ENCODE data around the gene KIAA0825.
"Not testable (repeated sequence)": the region's sequence is repeated elsewhere in the genome, so short reads cannot be mapped to it uniquely, and the experiment has no call there.

Gene KIAA0825

DNA sequence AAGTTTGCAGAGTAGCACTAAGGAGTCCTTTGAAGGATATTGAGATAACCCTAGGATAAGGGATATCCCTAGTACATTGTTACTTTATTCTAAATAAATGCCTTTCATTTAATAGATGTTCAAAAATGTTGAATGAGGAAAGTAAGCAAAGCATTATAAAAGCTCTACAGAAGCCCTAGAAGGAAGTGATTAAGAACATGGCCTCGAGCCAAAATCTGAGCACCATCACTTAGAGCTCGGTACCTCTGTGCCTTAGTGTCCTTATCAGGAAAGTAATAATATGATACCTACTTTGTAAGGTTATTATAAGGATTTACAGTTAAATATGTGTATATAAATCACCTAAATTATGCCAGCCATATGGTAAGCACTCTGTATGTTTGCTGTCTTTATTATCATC lies 242.6 kb downstream of the KIAA0825 start:
- H3K36me3 Mint-ChIP-seq, result no peaks in the 10 kb centered on the region
- ATAC-seq (replicated peaks) (no peak), DNase-seq (no peak)
- H3K9me3 Mint-ChIP-seq, result peaks cover 0 to 5% of the 10 kb centered on the region in 2 donors
- H3K4me1 Mint-ChIP-seq, result peaks cover 0 to 2% of the 10 kb centered on the region in 2 donors
- H3K27ac Mint-ChIP-seq, result no peak overlapping the region
- no peak overlapping the region for H3K4me3 Mint-ChIP-seq
- H3K27me3 Mint-ChIP-seq, result no peaks in the 10 kb centered on the region

DNA sequence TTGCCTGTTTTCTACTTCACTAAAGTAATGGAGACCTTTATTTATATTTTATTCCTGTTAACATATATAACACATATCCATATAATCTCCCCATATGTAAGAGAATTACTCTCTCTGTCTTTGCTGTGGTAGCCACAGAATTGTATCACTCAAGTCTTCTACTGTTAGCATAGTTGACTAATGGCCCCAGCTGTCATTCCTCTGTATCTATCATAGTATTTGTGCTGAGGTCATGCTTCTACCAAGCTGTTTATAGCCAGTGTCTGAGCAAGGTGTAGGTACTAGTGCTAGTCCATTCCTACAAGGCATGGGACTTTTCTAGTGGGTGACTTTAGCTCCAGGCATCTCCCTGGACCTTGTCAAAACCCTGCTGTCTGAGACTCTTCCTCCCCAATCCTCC lies 244.1 kb downstream of the KIAA0825 start:
- Mint-ChIP-seq H3K36me3 (no peaks in the 10 kb centered on the region), H3K27ac (no peak overlapping the region), H3K27me3 (no peaks in the 10 kb centered on the region), H3K4me1 (peaks cover 0 to 2% of the 10 kb centered on the region in 2 donors), H3K4me3 (no peak overlapping the region), H3K9me3 (peaks cover 0 to 5% of the 10 kb centered on the region in 2 donors)
- DNase-seq, result no peak
- ATAC-seq (replicated peaks), result no peak

DNA sequence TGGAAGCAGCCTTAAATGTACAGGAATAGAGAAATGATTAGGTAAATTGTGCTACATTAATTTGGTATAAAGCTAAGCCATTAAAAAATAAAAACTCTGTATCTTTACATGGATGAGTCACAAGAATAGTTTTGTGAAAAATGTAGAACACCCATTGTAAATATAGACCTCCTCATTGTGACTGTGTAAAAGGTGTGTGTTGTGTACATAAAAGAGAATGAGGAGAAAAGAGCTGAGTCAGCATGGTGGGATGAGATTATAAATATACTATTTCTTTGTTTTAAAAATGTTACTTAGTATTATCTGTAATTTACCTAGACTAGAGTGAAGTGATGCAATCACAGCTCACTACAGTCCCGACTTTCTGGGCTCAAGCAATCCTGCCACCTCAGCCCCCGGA lies 250.5 kb downstream of the KIAA0825 start:
- Mint-ChIP-seq H3K4me1 (no peaks in the 10 kb centered on the region), H3K36me3 (peaks cover 0 to 3% of the 10 kb centered on the region in 2 donors), H3K4me3 (no peak overlapping the region), H3K27ac (no peak overlapping the region), H3K27me3 (no peaks in the 10 kb centered on the region), H3K9me3 (peaks cover 0 to under 1% of the 10 kb centered on the region in 2 donors)
- no peak for DNase-seq
- ATAC-seq (replicated peaks), result no peak

DNA sequence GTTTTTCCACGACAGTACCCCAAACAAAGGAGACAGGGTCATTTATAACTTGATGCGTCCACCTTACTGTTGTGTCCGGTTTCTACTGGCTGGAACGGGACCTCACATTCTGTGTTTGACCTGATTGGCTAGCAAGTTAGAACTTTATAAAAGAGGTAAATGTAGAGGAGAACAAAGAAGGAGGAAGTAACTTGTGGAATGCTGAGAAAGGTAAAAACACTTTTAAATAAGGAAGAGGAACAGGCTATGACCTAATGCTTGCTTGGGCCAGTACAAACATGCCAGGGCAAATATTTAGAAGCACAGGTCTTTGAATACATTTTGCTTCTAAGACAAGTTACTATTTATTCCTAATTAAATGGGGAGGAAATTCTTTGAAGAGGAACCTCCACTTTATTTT lies 251.6 kb downstream of the KIAA0825 start:
- H3K27ac Mint-ChIP-seq, result no peak overlapping the region
- no peak overlapping the region for H3K4me3 Mint-ChIP-seq
- DNase-seq, result no peak
- H3K9me3 Mint-ChIP-seq, result no peaks in the 10 kb centered on the region
- peaks cover 0 to 3% of the 10 kb centered on the region in 2 donors for H3K36me3 Mint-ChIP-seq
- ATAC-seq (replicated peaks), result no peak
- H3K27me3 Mint-ChIP-seq, result no peaks in the 10 kb centered on the region
- H3K4me1 Mint-ChIP-seq, result no peaks in the 10 kb centered on the region

DNA sequence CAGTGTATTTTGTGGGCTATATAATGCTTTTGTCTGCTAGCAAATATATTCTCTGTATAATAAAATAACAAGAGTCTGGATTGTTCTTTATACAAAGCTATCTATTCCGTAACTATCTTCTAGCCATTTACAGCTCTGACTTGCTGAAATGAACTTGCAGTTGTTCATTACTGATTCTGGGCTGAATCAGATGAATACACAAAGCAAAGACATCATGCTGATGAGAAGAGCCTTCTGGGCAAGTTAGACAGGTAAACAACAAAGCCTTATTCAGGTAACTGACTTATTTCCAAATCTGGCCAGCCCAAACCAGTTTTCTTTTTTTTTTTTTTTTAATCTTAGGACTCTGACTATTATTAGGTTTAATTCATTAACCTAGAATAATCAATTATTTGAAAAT lies 255.5 kb downstream of the KIAA0825 start:
- no peak overlapping the region for H3K27ac Mint-ChIP-seq
- H3K36me3 Mint-ChIP-seq, result peaks cover 0 to 3% of the 10 kb centered on the region in 2 donors
- H3K4me3 Mint-ChIP-seq, result no peak overlapping the region
- H3K4me1 Mint-ChIP-seq, result no peaks in the 10 kb centered on the region
- DNase-seq (no peak), ATAC-seq (replicated peaks) (no peak)
- H3K27me3 Mint-ChIP-seq, result no peaks in the 10 kb centered on the region
- no peaks in the 10 kb centered on the region for H3K9me3 Mint-ChIP-seq

DNA sequence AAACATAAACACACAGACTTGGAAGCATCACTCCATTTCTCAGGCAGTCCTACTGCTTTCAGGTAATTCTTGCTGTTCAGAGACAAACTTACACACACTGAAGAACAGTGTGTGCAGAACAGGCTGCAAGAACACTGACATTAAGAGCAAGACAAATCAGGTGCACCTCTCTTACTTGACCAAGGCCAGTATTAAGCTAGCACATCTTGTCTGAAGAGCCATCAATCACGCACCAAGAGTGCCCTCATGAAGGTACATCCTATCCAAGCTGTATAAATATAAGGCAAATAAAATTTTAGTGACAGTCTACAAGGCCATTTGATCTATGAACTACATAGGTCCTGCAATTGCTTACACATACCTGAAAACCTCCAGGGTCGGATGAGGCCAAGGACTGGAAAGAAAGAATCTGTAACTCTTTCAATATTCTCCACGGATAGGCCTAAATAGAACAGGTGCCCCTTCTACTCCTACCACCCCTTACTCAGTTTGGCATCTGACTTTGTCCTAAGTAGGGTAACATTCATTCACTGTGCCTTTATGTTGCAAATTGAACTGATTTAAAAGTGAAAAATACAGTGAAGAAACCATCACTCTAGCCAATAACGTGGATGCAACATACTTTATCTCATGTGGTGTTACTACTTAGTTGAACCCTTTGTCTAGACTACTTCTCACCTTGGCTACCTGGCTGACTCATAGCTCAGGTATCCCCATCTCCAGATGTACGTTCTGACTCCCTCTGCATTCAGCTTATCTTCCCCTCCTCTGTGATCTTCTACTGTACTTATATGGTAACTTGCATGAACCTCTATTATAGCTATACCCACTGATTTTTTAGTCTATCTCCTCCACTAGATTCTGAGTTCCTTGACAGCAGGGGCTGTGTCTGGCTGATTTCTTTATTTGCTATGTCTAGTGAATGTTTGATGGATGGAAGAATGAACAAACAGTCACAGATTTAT lies 256.3 kb downstream of the KIAA0825 start:
- ATAC-seq (replicated peaks), result no peak

DNA sequence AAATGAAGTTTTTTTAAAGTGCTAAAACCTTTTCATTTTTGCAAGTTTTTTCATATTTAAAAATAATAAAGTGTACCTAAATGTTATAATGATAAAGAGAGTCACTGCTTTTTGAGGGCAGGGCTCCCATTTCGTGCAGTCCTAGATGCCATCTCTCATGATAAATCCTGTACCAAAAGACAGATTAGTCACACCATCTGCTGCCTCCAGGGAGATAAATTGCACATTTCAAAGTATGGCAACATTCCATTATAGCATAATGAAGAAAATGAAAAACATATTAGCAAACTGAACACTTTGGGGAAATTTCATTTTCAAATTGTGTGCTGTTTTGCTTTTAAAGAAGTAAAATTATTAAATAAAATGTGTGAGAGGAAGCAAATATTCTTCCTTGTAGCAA lies 257.2 kb downstream of the KIAA0825 start:
- no peak for DNase-seq
- H3K27ac Mint-ChIP-seq, result no peak overlapping the region
- H3K9me3 Mint-ChIP-seq, result no peaks in the 10 kb centered on the region
- no peaks in the 10 kb centered on the region for H3K4me1 Mint-ChIP-seq
- no peak overlapping the region for H3K4me3 Mint-ChIP-seq
- H3K36me3 Mint-ChIP-seq, result peaks cover 0 to 3% of the 10 kb centered on the region in 2 donors
- H3K27me3 Mint-ChIP-seq, result no peaks in the 10 kb centered on the region
- ATAC-seq (replicated peaks), result no peak

More for the DNA sequence above, 256.3 kb downstream of the KIAA0825 start:
- H3K4me1 Mint-ChIP-seq, result no peaks in the 10 kb centered on the region
- no peak for DNase-seq
- no peak overlapping the region for H3K27ac Mint-ChIP-seq
- H3K36me3 Mint-ChIP-seq, result peaks cover 0 to 3% of the 10 kb centered on the region in 2 donors
- no peaks in the 10 kb centered on the region for H3K9me3 Mint-ChIP-seq
- H3K4me3 Mint-ChIP-seq, result no peak overlapping the region
- H3K27me3 Mint-ChIP-seq, result no peaks in the 10 kb centered on the region

DNA sequence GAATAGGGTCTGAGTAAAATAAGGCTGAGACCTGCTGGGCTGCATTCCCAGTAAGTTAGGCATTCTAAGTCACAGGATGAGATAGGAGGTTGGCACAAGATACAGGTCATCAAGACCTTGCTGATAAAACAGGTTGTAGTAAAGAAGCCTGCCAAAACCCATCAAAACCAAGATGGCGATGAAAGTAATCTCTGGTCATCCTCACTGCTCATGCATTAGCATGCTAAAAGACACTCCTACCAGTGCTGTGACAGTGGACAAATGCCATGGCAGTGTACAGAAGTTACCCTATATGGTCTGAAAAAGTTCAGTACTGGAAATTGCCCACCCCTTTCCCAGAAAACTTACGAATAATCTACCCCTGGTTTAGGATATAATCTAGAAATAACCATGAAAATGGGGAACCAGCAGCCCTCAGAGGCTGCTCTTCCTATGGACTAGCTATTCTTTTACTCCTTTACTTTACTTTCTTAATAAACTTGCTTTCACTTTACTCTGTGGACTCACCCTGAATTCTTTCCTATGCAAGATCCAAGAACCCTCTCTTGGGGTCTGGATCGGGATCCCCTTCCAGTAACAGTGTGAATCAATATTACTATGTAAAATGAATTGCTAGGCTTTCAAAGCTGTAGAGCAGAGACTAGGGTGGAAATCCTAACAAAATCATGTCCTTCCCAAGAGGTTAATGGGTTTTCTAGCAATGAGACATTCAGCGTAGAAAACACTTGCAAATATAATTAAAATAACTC lies 257.8 kb downstream of the KIAA0825 start:
- DNase-seq (no peak), ATAC-seq (replicated peaks) (no peak)
- H3K4me1 Mint-ChIP-seq, result no peaks in the 10 kb centered on the region
- H3K36me3 Mint-ChIP-seq, result peaks cover 0 to 3% of the 10 kb centered on the region in 2 donors
- H3K4me3 Mint-ChIP-seq, result no peak overlapping the region
- H3K9me3 Mint-ChIP-seq, result no peaks in the 10 kb centered on the region
- H3K27me3 Mint-ChIP-seq, result no peaks in the 10 kb centered on the region
- H3K27ac Mint-ChIP-seq, result no peak overlapping the region

DNA sequence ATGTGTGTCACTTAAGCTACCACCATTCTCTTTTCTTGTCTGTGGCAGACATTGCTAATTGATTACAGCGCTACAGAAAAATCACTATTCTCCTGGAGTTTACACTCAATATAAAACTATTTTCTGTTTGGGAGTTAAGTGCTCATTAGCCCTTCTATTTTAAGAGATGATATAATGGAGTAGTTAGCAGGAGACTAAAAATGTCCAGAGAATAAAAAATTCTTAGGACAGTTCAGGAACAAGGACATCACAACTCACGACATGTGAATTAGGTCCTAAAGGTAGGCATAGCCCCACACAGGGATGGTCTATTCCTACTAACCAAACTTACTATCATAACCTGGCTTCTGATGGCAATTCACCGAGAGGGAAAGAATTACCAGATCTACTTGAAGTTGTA lies 258.5 kb downstream of the KIAA0825 start:
- H3K27me3 Mint-ChIP-seq, result no peaks in the 10 kb centered on the region
- H3K4me1 Mint-ChIP-seq, result no peaks in the 10 kb centered on the region
- H3K4me3 Mint-ChIP-seq, result no peak overlapping the region
- H3K36me3 Mint-ChIP-seq, result peaks cover 0 to 3% of the 10 kb centered on the region in 2 donors
- DNase-seq (no peak), ATAC-seq (replicated peaks) (no peak)
- no peak overlapping the region for H3K27ac Mint-ChIP-seq
- H3K9me3 Mint-ChIP-seq, result no peaks in the 10 kb centered on the region

DNA sequence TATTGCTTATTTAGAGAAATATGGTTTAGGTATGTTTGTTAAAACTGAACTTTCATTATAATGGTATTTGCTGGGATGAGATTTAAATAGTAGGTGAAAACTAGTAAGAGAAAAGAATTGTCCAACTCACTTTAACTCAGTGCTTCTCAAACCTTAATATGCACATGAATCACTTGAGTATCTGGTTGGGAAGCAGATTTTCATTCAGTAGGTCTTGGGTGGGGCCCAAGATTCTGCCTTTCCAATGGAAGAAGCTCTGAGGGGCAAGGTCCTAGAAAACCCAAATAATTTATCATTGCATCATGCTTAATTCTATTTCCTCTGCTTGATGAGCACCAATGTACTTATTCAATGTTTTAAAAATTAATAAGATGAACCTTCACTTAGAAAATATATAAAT lies 262.6 kb downstream of the KIAA0825 start:
- Mint-ChIP-seq H3K4me1 (no peaks in the 10 kb centered on the region), H3K27me3 (no peaks in the 10 kb centered on the region), H3K9me3 (peaks cover 0 to 2% of the 10 kb centered on the region in 2 donors), H3K36me3 (no peaks in the 10 kb centered on the region), H3K4me3 (no peak overlapping the region), H3K27ac (no peak overlapping the region)
- no peak for DNase-seq
- no peak for ATAC-seq (replicated peaks)

DNA sequence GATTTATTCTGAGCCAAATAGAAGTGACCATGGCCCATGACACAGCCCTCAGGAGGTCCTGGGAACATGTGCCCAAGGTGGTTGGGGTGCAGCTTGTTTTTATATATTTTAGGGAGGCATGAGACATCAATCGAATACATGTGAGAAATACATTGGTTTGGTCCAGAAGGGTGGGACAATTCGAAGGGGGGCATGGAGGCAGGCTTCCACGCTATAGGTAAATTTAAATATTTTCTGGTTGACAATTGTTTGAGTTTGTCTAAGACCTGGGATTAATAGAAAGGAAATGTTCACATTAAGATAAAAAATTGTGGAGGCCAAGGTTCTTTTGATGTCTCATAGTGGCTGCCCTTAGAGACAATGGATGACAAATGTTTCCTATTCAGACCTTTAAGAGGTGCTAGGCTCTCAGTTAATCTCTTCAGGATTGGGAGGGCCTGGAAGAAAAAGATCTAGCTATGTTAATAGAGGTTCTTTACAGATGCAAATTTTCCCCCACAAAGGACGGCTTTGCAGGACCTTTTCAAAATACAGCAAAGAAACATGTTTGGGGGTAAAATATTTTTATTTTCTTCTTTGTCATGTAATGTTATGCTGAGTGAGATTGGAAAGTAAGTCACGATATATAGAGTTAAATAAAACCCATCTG lies 263.4 kb downstream of the KIAA0825 start:
- ATAC-seq (replicated peaks); H3K4me1 Mint-ChIP-seq; H3K9me3 Mint-ChIP-seq; H3K27ac Mint-ChIP-seq; DNase-seq; H3K4me3 Mint-ChIP-seq; H3K27me3 Mint-ChIP-seq; H3K36me3 Mint-ChIP-seq: not testable (repeated sequence)

DNA sequence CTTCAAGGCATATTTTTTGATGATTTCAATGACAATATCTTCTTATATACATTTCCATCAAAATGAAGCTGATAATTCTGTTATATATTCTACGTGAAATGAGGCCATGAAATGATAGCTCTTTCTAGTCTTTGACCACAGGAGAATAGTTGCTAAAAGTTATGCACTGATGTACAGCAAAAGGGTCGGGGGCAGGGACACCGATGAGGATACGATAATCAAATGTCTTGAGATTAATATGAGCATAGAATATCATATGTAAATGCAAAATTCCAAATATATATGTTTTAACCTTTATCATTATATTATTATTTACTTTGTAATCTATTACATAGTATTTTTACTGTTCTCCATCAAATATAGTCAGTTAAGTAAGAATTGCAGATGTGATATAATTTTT lies 264.8 kb downstream of the KIAA0825 start:
- ATAC-seq (replicated peaks), result no peak

DNA sequence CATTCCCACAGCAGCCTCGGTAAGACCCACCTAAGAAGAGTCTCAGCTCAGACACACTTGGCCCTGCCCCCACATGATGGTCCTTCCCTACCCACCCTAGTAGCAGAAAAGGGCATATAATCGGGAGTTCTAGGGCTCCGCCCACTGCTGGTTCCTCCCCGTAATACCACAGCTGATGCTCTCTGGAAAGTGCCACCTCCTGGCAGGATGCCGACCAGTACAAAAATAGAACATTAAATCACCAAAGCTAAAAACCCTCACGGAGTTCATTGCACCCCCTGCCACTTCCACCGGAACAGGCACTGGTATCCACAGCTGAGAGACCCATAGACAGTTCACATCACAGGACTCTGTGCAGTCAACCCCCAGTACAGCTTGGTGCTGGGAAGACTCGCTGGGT lies 271.3 kb downstream of the KIAA0825 start:
- Mint-ChIP-seq H3K27me3 (no peaks in the 10 kb centered on the region), H3K4me3 (no peak overlapping the region), H3K36me3 (peaks cover 4 to 9% of the 10 kb centered on the region in 2 donors), H3K27ac (no peak overlapping the region), H3K9me3 (peaks cover 10 to 21% of the 10 kb centered on the region in 2 donors), H3K4me1 (peaks cover 2 to 7% of the 10 kb centered on the region in 2 donors)
- DNase-seq (no peak), ATAC-seq (replicated peaks) (no peak)

More for the DNA sequence above, 264.8 kb downstream of the KIAA0825 start:
- H3K4me1 Mint-ChIP-seq, result peaks cover 2 to 7% of the 10 kb centered on the region in 2 donors
- H3K36me3 Mint-ChIP-seq, result no peaks in the 10 kb centered on the region
- peaks cover 0 to 7% of the 10 kb centered on the region in 2 donors for H3K9me3 Mint-ChIP-seq
- H3K27me3 Mint-ChIP-seq, result no peaks in the 10 kb centered on the region
- DNase-seq, result no peak
- H3K27ac Mint-ChIP-seq, result no peak overlapping the region
- H3K4me3 Mint-ChIP-seq, result no peak overlapping the region

DNA sequence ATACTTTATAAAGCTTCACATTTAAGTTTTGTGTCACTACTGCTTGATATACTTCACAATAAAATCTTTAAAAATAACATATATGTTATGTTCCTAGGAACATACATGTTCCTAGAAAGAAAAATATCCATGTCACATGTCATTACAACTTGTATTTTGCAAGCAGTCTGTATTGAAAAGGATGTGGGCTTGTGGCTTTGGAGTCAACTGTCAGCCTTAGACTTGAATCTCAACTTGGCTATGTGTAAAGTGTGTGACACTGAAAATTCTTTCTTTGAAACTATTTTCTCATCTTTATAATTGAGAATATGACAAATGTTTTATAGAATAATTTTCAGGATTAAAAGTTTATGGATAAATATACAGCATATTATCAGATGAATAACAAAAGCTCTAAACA lies 273.1 kb downstream of the KIAA0825 start:
- no peak overlapping the region for H3K4me3 Mint-ChIP-seq
- no peak overlapping the region for H3K27ac Mint-ChIP-seq
- peaks cover 10 to 19% of the 10 kb centered on the region in 2 donors for H3K9me3 Mint-ChIP-seq
- peaks cover 2 to 7% of the 10 kb centered on the region in 2 donors for H3K4me1 Mint-ChIP-seq
- DNase-seq, result no peak
- H3K36me3 Mint-ChIP-seq, result peaks cover 4 to 9% of the 10 kb centered on the region in 2 donors
- ATAC-seq (replicated peaks), result no peak
- no peaks in the 10 kb centered on the region for H3K27me3 Mint-ChIP-seq
